SHP77 treated with DMSO at 0.1 percent for 48 hours (cell line): ENCODE results near the gene MEIS1.

ENCODE experiments used
- DNase-seq: peaks from one replicate; lab custom pipeline; 2025; lab: John Stamatoyannopoulos, UW

The MEIS1 gene

DNA sequence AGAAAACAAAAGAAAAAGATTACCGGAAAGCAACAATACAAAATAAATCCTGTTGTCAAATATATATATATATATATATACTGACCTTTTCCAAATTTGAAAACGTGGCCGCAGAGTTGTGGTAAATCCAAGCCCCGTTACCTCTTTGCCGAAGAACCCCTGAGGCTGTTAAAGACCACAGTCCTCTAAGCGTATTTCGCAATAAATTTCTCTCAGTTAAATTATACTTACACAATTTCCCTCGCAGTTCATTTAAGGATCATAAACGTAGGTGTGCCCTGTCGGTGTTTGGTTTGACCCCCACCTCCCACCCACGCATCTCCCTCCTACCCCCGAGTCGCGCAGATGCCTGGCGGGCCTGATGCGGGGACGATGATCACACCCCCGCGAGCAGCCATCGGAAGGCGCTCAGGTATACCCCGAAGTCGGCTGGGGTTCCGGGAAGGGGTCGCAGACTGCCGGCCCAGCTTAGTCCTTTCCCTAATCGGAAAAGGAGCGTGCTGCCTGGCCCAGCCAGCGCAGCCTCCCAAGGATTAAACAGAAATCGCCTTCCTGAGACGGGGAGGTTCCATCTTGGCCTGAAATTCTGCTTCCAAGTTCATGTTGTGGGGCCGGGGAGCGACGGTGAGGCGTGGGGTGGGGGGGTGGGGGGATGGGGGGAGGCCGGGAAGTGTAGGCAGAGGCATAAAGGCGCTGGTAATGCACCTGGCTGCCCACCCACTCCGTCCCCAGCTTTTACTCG lies 2.9 kb upstream of the MEIS1 start:
- no peak for DNase-seq

- peak; percentile 90 for DNase-seq
Measured at GRCh38 chr2:66432801-66433694, 1.9 kb upstream of the MEIS1 start.

DNA sequence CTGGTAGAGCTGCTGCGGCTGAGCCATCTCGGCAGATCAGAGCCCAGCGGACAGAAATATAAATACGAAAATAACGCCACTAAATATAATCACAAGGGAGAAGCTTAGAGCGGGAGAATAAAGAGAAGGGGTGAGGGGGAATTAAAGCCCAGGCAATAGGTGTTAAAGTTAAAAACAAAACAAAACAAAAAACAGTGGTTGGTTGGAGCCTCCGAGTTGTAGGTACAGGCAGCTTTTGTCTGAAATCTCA lies 1.3 kb upstream of the MEIS1 start:
- DNase-seq, result no peak

DNA sequence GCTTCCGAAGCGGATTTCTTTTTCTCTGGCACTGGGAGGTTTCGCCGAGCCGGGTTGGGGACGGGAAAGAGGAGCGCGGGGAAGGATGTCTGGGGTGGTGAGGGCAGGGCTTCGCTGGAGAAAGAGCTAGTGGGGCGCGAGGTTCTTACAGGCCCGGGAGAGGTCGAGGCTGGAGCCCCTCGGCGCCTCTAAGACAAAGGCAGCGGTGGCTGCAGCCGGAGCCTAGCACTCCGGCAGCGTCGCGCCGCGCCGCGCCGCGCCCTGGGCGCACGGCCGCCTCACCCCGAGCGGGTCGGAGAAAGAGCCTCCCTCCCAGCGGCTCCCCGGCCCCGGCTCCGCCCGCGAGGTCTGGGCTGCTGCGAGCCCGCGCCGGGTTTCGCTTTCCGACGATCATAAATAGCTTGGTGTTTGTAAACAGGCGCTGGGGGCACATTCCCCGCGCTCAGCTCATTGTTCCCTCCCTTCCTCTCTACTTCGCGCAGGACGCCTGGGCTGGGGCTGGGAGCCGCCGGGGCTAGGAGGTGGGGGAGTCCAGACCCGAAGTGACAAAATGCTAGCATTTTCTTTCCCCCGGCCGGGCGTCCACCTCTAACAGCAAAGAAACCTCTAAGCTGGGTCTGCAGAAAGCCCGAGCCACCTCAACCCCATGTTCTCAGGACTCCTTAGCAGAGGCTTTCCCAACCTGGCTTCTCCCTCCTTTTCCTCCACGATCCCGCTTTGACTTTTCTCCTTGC lies 813 bp upstream of the MEIS1 start:
- no peak for DNase-seq

GRCh38 chr2:66435549-66435875 lies 587 bp downstream of the MEIS1 start:
- DNase-seq, result no peak

GRCh38 chr2:66435963-66436362 lies 1.0 kb downstream of the MEIS1 start:
- DNase-seq, result no peak

DNA sequence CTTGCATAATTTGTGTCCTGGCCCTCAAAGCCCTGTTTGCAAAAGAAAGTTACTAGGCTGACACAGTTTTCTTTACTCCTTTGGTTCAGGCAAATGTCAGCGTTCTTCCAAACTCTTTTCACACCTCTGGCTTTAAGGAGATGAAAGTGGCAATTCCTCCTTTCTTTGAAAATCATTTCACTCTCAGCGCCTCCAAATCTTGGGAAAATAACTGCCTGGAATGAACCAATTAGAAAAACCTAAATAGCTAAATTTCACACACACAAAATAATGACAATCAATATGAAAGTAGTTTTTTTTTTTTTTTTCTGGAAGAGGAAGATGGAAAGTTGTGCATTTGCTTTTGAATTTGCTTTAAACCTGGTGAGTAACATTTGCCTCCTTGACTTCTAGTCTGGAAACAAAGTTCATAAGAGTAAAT lies 1.7 kb downstream of the MEIS1 start:
- no peak for DNase-seq

GRCh38 chr2:66437109-66437690 lies 2.3 kb downstream of the MEIS1 start:
- DNase-seq, result no peak

GRCh38 chr2:66437691-66438497 lies 3.0 kb downstream of the MEIS1 start:
- no peak for DNase-seq

DNA sequence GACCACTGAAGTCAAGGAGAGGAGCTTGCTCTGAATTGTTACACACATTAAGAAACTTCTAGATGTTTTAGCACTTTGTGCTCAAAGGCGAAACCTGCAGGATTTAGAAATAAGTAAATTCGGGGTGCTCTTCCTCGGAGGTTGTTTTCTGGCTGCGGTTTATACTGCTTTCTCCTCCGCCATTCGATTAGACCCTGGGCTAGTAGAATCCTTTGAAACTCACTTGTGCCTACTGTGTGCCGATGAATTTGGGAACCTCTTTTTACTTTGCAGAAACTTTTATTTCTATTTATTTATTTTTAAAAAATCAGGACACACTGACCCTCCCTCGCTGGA lies 3.5 kb downstream of the MEIS1 start:
- DNase-seq, result no peak

- no peak for DNase-seq
Measured at GRCh38 chr2:66438891-66439811, 4.2 kb downstream of the MEIS1 start.

GRCh38 chr2:66439812-66440542 lies 5.1 kb downstream of the MEIS1 start:
- DNase-seq, result no peak

DNA sequence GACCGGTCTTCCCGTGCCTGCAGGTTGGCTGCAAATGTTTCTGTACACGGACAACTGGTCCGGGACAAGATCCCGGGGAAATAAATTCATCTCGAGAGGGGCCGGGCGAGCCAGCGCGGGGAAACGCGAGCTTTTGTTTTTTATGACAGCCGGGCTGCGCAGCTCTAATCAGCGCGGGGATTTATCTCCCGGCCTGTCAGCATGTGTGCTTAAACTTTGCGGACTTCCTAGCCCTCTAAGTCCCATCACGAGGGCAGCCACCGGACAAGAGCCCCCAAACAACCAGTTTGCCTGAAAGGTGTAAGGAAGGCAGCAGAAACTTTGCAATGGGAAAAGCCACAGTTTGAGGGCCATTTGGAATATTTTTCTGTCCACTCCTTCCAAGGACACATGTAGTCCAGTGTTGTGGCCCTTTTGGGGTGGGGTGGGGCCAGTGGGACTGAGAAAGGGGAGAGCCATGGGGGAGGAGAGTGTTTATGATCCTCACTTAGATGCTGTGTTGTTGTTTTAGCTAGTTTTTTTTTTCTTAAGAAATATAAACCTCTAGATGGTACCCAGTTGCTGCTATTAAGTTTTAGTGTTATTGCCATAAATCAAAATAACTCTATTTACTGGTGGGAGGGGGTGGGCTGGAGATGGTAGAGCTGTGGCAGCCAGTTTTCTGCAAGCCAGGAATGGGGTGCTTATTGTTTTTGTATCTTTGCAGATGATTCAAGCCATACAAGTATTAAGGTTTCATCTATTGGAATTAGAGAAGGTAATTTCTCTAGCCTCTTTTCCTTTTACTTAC lies 6.0 kb downstream of the MEIS1 start:
- no peak for DNase-seq

- no peak for DNase-seq
Measured at GRCh38 chr2:66441581-66442320, 6.8 kb downstream of the MEIS1 start.

- no peak for DNase-seq
Measured at GRCh38 chr2:66442516-66443185, 7.7 kb downstream of the MEIS1 start.

- no peak for DNase-seq
Measured at GRCh38 chr2:66443186-66443978, 8.5 kb downstream of the MEIS1 start.
